Effector CD8-positive, alpha-beta T cell (primary cell): ENCODE results near the gene COPG2.
"Not testable (repeated sequence)": the region's sequence is repeated elsewhere in the genome, so short reads cannot be mapped to it uniquely, and the experiment has no call there.

Experiments used
- DNase-seq: peaks from one replicate; lab custom pipeline; 2025; lab: John Stamatoyannopoulos, UW

COPG2 gene

GRCh38 chr7:130649004-130649790 is 19.4 kb downstream of the COPG2 start:
- no peak for DNase-seq

GRCh38 chr7:130648580-130648979 is 20.0 kb downstream of the COPG2 start:
- no peak for DNase-seq

- no peak for DNase-seq
Observed at GRCh38 chr7:130642383-130642782, 26.2 kb downstream of the COPG2 start.

- DNase-seq = no peak
Observed at GRCh38 chr7:130641497-130641896, 27.1 kb downstream of the COPG2 start.

GRCh38 chr7:130641040-130641439 is 27.5 kb downstream of the COPG2 start:
- DNase-seq = no peak

GRCh38 chr7:130639388-130639787 is 29.2 kb downstream of the COPG2 start:
- DNase-seq = no peak

GRCh38 chr7:130632111-130632510 is 36.4 kb downstream of the COPG2 start:
- no peak for DNase-seq

- DNase-seq = no peak
Observed at GRCh38 chr7:130628901-130629300, 39.6 kb downstream of the COPG2 start.

GRCh38 chr7:130627775-130628174 is 40.8 kb downstream of the COPG2 start:
- no peak for DNase-seq

GRCh38 chr7:130622866-130623265 is 45.7 kb downstream of the COPG2 start:
- DNase-seq = no peak

- DNase-seq = no peak
Observed at GRCh38 chr7:130615583-130615982, 53.0 kb downstream of the COPG2 start.

- DNase-seq = no peak
Observed at GRCh38 chr7:130614449-130614848, 54.1 kb downstream of the COPG2 start.

GRCh38 chr7:130611218-130611617 is 57.3 kb downstream of the COPG2 start:
- DNase-seq = no peak

- DNase-seq = not testable (repeated sequence)
Observed at GRCh38 chr7:130607066-130607465, 61.5 kb downstream of the COPG2 start.

- DNase-seq = no peak
Observed at GRCh38 chr7:130606161-130606560, 62.4 kb downstream of the COPG2 start.

- no peak for DNase-seq
Observed at GRCh38 chr7:130598056-130598455, 70.5 kb downstream of the COPG2 start.

- DNase-seq = no peak
Observed at GRCh38 chr7:130595986-130596385, 72.6 kb downstream of the COPG2 start.

- DNase-seq = no peak
Observed at GRCh38 chr7:130593033-130593432, 75.5 kb downstream of the COPG2 start.

GRCh38 chr7:130591464-130591863 is 77.1 kb downstream of the COPG2 start:
- DNase-seq = not testable (repeated sequence)

- not testable (repeated sequence) for DNase-seq
Observed at GRCh38 chr7:130585932-130586331, 82.6 kb downstream of the COPG2 start.

- not testable (repeated sequence) for DNase-seq
Observed at GRCh38 chr7:130575110-130575509, 93.4 kb downstream of the COPG2 start.

GRCh38 chr7:130570144-130570543 is 98.4 kb downstream of the COPG2 start:
- not testable (repeated sequence) for DNase-seq

- DNase-seq = no peak
Observed at GRCh38 chr7:130566898-130567280, 101.7 kb downstream of the COPG2 start.
